Articular chondrocyte of knee joint (primary cell): ENCODE measurements around the gene PRR23E. TPM values are rescaled to one million over a fixed set of nuclear protein-coding genes. Genes with fewer than 3 reads are reported as not detected.

Source experiments
- small RNA-seq: library from RNA; depleted of rRNA; stranded (forward); fragments of <200 nt; gene quantifications from one replicate; pipeline ENCODE3, GENCODE V24; 2012
- total RNA-seq: library from RNA; depleted of rRNA; stranded (reverse); fragments of >200 nt; gene quantifications from 2 replicates; pipeline ENCODE4 v1.2.3, GENCODE V29; 2012

Gene PRR23E
- total RNA-seq: not detected in 2 replicates

GRCh38 chr3:127192576-127193232, at the start of gene PRR23E:
Gene PRR23E (plus strand): TSS chr3:127193131. CDS start chr3:127196686, 3,555 bp downstream.

Small RNA genes lying within 50 kb of the gene (small RNA-seq; reads per million reads assigned to genes)
- gene RF00019: not detected
- not detected for gene RNU6-1047P

Other genes with a start within 250 kb of the PRR23E start
- gene PLXNA1, start 210.0 kb upstream of the PRR23E start, total RNA-seq: 48.2 and 62.9 TPM in 2 replicates
- not detected in 2 replicates for gene PRR20G, start 94.9 kb downstream of the PRR23E start, total RNA-seq